Keratinocyte (primary cell): ENCODE results near the gene CCDC34.

Source experiments
- CTCF ChIP-seq, 3 experiments: IDR thresholded peaks in 1 of 3; conservative IDR thresholded peaks in 1 of 3; optimal IDR thresholded peaks in 1 of 3; 2 replicates in 2 of 3; 3 replicates in 1 of 3; pipeline versions ENCODE3 to v1.5.1; 2011; ENCODE audit warnings: low read length in 3 of 3, mild to moderate bottlenecking in 3 of 3, moderate library complexity in 2 of 3, control low read depth in 1 of 3, inconsistent platforms in 1 of 3; ENCODE audit not compliant: insufficient read depth in 2 of 3; ENCODE audit errors: extremely low read depth in 1 of 3
- EZH2 ChIP-seq: IDR thresholded peaks from one replicate; pipeline ENCODE4 v1.6.1; 2012; ENCODE audit warnings: inconsistent platforms, mild to moderate bottlenecking, low read length, moderate library complexity

DNA sequence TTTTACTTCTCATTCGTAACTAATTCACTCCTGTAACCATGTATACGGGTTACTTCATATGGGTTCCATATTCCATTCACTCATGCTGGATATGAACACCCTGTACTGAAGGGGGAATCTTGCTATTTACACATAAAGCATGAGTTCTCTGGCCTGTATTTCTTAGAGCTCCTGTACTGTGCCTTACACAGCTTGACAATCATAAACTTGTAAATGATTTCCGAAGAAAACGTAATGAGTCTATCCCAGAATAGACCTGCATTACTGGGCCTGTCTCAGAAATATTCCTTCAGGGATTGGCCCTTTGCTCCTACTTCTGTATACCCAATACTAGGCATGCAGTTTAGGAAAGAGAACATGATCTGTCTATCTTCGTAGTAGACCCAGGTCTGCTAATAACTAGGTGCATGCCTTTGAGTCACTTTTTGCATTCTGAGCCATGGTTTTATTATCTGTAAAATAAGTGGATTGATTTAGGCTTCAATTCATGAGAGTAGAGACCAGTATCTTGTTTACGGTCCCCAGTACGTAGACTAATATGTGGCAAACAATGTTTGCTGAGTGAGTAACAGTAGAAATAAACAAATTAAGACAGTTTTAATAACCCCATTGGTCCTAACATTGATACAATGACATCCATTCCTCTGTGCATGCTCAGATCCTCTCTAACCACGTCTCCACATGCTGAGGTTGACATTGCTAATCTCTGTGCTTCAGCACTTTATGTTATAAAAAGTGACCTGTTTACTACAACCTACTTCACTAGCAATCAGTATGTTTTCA is 1.2 kb downstream of the CCDC34 start:
- no peak for TF ChIP-seq CTCF (optimal IDR thresholded peaks at IDR 0.05 in 1 of 3, IDR thresholded peaks at IDR 0.05 in 1 of 3, conservative IDR thresholded peaks at IDR 0.05 in 1 of 3; ENCODE audit: extremely low read depth in 1 of 3, insufficient read depth in 2 of 3, low read length in 3 of 3)
- no peak for TF ChIP-seq EZH2
